Fibroblast of the aortic adventitia (primary cell): ENCODE data around the gene FREM1. TPM values are rescaled to one million over a fixed set of nuclear protein-coding genes. Genes with fewer than 3 reads are reported as not detected.

Experiments used
- DNase-seq: peaks from one replicate; pipeline ENCODE4 v3.0.0-alpha.2; 2010; ENCODE audit warnings: low read depth
- H3K4me3 ChIP-seq: 2 replicates; pipeline ENCODE4 v1.5.1; 2011; ENCODE audit warnings: low read depth, mild to moderate bottlenecking, control low read depth, low read length, moderate library complexity
- CTCF ChIP-seq: IDR thresholded peaks from 2 replicates; pipeline ENCODE4 v1.5.1; 2011; ENCODE audit warnings: mild to moderate bottlenecking, low read length, control low read depth, inconsistent platforms; ENCODE audit not compliant: insufficient read depth
- total RNA-seq: library from RNA; depleted of rRNA; stranded (reverse); fragments of >200 nt; gene quantifications from 2 replicates; pipeline ENCODE4 v1.2.3, GENCODE V29; 2012; ENCODE audit warnings: low replicate concordance

The FREM1 gene
- 0.45 and 0.49 TPM in 2 replicates for total RNA-seq

DNA sequence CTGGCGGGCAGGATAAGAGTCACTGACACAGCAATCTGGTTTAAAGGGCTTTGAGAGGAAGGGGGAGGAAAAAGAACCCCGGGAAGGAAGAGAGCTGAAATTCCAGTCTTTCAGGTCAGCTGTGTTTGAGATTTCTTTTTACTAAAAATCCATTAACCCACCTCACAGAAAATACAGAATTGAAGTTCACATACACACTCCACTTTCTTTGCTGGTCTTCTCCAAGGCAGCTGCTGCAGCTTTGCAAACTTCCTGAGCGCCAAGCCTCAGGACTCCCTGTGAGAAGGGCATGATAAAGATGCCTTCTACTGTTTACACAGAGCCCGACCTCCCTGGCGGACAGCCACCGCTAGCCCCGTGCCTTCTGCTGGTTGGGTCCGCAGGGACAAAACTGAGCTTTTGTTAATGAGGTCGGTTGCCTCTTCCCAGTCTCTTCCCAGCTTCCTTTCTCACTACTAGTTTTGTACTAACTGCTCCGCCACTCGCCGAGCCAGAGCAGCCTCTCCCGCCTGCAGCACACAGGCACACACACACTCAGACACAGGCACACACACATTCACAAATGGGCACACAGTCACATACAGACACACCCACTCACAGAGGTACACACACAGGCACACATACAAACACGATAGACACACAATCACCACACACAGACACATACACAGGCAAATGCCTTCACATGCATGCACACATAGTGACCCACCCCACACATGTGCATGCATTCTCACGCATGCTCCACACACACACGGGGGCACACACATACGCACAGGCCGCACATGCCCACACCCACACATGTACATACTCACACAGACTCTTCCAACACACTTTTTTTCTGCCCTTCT lies at the start of gene FREM1:
TSS of gene FREM1 (minus strand) at position 468 of the 845 bp plus-strand sequence. CDS start 41,451 bp downstream, outside the sequence.
- no peak within 1 kb of the TSS for H3K4me3 ChIP-seq

GRCh38 chr9:14958989-14959388 lies 48.8 kb upstream of the FREM1 start:
- no peak overlapping the region for H3K4me3 ChIP-seq
- TF ChIP-seq CTCF: no peak
- DNase-seq: no peak

More for the DNA sequence above, at the start of gene FREM1:
- no peak for DNase-seq
- TF ChIP-seq CTCF: no peak

- DNase-seq: no peak
- TF ChIP-seq CTCF: no peak
- H3K4me3 ChIP-seq: no peak overlapping the region
Measured at GRCh38 chr9:14957109-14957508, 46.9 kb upstream of the FREM1 start.

- no peak for DNase-seq
- no peak overlapping the region for H3K4me3 ChIP-seq
- TF ChIP-seq CTCF: no peak
Measured at GRCh38 chr9:14956208-14956607, 46.0 kb upstream of the FREM1 start.

- no peak for DNase-seq
- no peak for TF ChIP-seq CTCF
- no peak overlapping the region for H3K4me3 ChIP-seq
Measured at GRCh38 chr9:14945351-14945750, 35.1 kb upstream of the FREM1 start.

GRCh38 chr9:14941501-14942405 lies 31.5 kb upstream of the FREM1 start:
- DNase-seq: no peak
- no peak for TF ChIP-seq CTCF
- no peak overlapping the region for H3K4me3 ChIP-seq
